GM19324 (cell line): ENCODE results near the gene PLK1.
"Not testable (repeated sequence)": the region's sequence is repeated elsewhere in the genome, so short reads cannot be mapped to it uniquely, and the experiment has no call there.

Experiments
- ATAC-seq: cut with Tn5 transposase; IDR thresholded peaks from one replicate; pipeline ENCODE4 v1.9.1; 2021; ENCODE audit warnings: mild to moderate bottlenecking, moderate library complexity; ENCODE audit not compliant: unreplicated experiment, low FRiP score

Gene PLK1

GRCh38 chr16:23706439-23706838 lies 27.8 kb downstream of the PLK1 start:
- no peak for ATAC-seq

- no peak for ATAC-seq
Measured at GRCh38 chr16:23709536-23709935, 30.8 kb downstream of the PLK1 start.

- ATAC-seq = no peak
Measured at GRCh38 chr16:23710008-23710407, 31.3 kb downstream of the PLK1 start.

GRCh38 chr16:23710504-23710903 lies 31.8 kb downstream of the PLK1 start:
- no peak for ATAC-seq

GRCh38 chr16:23711785-23712184 lies 33.1 kb downstream of the PLK1 start:
- no peak for ATAC-seq

GRCh38 chr16:23712976-23713375 lies 34.3 kb downstream of the PLK1 start, which contains the start of gene ERN2:
TSS of gene ERN2 (minus strand) at chr16:23713222. CDS start at chr16:23713187, 35 bp downstream.
- no peak for ATAC-seq

- no peak for ATAC-seq
Measured at GRCh38 chr16:23716484-23716883, 37.8 kb downstream of the PLK1 start.

- ATAC-seq = not testable (repeated sequence)
Measured at GRCh38 chr16:23722613-23723240, 44.0 kb downstream of the PLK1 start.

GRCh38 chr16:23724096-23724784 lies 45.6 kb downstream of the PLK1 start:
- ATAC-seq = no peak

- no peak for ATAC-seq
Measured at GRCh38 chr16:23724785-23725131, 46.1 kb downstream of the PLK1 start.

GRCh38 chr16:23726710-23727109 lies 48.0 kb downstream of the PLK1 start:
- no peak for ATAC-seq

- ATAC-seq = no peak
Measured at GRCh38 chr16:23728112-23728477, 49.4 kb downstream of the PLK1 start.

- no peak for ATAC-seq
Measured at GRCh38 chr16:23729503-23730424, 51.1 kb downstream of the PLK1 start.

GRCh38 chr16:23734176-23734893 lies 55.6 kb downstream of the PLK1 start:
- no peak for ATAC-seq

- not testable (repeated sequence) for ATAC-seq
Measured at GRCh38 chr16:23737423-23738028, 58.8 kb downstream of the PLK1 start.

GRCh38 chr16:23739516-23739915 lies 60.8 kb downstream of the PLK1 start:
- ATAC-seq = no peak
